K562 (cell line): ENCODE data around the gene SLC35D2. TPM values are rescaled to one million over a fixed set of nuclear protein-coding genes. Genes with fewer than 3 reads are reported as not detected.

Experiments
- ATAC-seq: fragments of 200-7000 bp; cut with Tn5 transposase; 3 replicates; pipeline ENCODE4 v1.9.1; 2020; ENCODE audit warnings: moderate library complexity
- BruUV-seq: library from RNA; stranded (reverse); fragments of 400-500 nt; replicated peaks from 2 replicates; lab custom pipeline; 2021; lab: Mats Ljungman, UMichigan
- CTCF ChIA-PET: fragments of 300-600 bp; formaldehyde crosslinking; extraction: SDS; loops from one replicate; lab custom pipeline; 2021; ENCODE audit warnings: low intra/inter-chr PET ratio; lab: Yijun Ruan, JAX
- POLR2A ChIA-PET: fragments of 300-600, 350-650 bp; sonication (Branson Sonifier 250); formaldehyde crosslinking; extraction: SDS; loops from one replicate; lab custom pipeline; 2021; ENCODE audit warnings: antibody characterized with exemption, inconsistent platforms; lab: Yijun Ruan, JAX
- DNase-seq, 4 experiments: peaks; one replicate each; pipeline versions ENCODE4 v3.0.0 to v3.0.0-alpha.2; 2011 to 2018; ENCODE audit warnings: low spot score in 3 of 4, mixed read lengths in 3 of 4; ENCODE audit errors: extremely low read depth in 1 of 4
- FAIRE-seq: peaks from 2 replicates; lab custom pipeline; 2011; peaks lifted over from hg19 to GRCh38; lab: Jason Lieb, UNC
- H2AFZ ChIP-seq: 2 replicates; pipeline ENCODE4 v1.6.0; 2011; ENCODE audit warnings: low read depth, low read length, control low read depth, inconsistent platforms
- H3K27ac ChIP-seq: fragments of 200-600 bp; 3 replicates; pipeline ENCODE4 v1.8.0; 2011; ENCODE audit warnings: low read depth, mild to moderate bottlenecking, control low read depth, inconsistent platforms, low read length, moderate library complexity, mixed read lengths; ENCODE audit errors: extremely low read depth
- H3K27me3 ChIP-seq, 2 experiments: fragments of 300-600 bp in 1 of 2; 2 replicates in 1 of 2; 3 replicates in 1 of 2; pipeline versions ENCODE4 v1.6.0 to v1.8.0; 2011; ENCODE audit warnings: inconsistent platforms in 2 of 2, low read length in 2 of 2, mild to moderate bottlenecking in 1 of 2, mixed read lengths in 1 of 2, moderate library complexity in 1 of 2; ENCODE audit not compliant: control insufficient read depth in 2 of 2, insufficient read depth in 2 of 2
- H3K36me3 ChIP-seq: fragments of 300-600 bp; 3 replicates; pipeline ENCODE4 v1.8.0; 2011; ENCODE audit warnings: mild to moderate bottlenecking, low read length, inconsistent platforms; ENCODE audit not compliant: control insufficient read depth, insufficient read depth
- H3K4me1 ChIP-seq, 2 experiments: fragments of 200-600 bp in 1 of 2; replicated peaks in 1 of 2; 2 replicates in 1 of 2; 3 replicates in 1 of 2; pipeline versions ENCODE4 v1.5.1 to v1.8.0; 2011; ENCODE audit warnings: inconsistent platforms in 2 of 2, low read length in 2 of 2, mild to moderate bottlenecking in 1 of 2, mixed read lengths in 1 of 2, moderate library complexity in 1 of 2; ENCODE audit not compliant: control insufficient read depth in 2 of 2, insufficient read depth in 2 of 2
- H3K4me2 ChIP-seq: 2 replicates; pipeline ENCODE4 v1.6.1; 2011; ENCODE audit warnings: low read length, control low read depth, inconsistent platforms, mixed read lengths; ENCODE audit not compliant: insufficient read depth
- H3K4me3 ChIP-seq: fragments of 200-600 bp; sonication (generic), shearing (Covaris generic); 2 replicates; pipeline ENCODE4 v1.5.1; 2016; ENCODE audit warnings: control low read depth, inconsistent platforms
- H3K79me2 ChIP-seq: fragments of 200-600 bp; 3 replicates; pipeline ENCODE4 v1.8.0; 2011; ENCODE audit warnings: low read length, inconsistent platforms; ENCODE audit not compliant: control insufficient read depth, insufficient read depth
- H3K9ac ChIP-seq, 2 experiments: 2 replicates each; pipeline versions ENCODE4 v1.6.0 to v1.6.1; 2011; ENCODE audit warnings: low read depth in 2 of 2, low read length in 2 of 2, control low read depth in 1 of 2, inconsistent platforms in 1 of 2, mild to moderate bottlenecking in 1 of 2, mixed read lengths in 1 of 2; ENCODE audit not compliant: insufficient read depth in 1 of 2
- H3K9me1 ChIP-seq: one replicate; pipeline ENCODE4 v1.6.0; 2011; ENCODE audit warnings: inconsistent platforms, mild to moderate bottlenecking, low read length, moderate library complexity; ENCODE audit not compliant: control insufficient read depth, insufficient read depth
- H3K9me3 ChIP-seq: replicated peaks from 2 replicates; pipeline ENCODE4 v1.5.1; 2011; ENCODE audit warnings: low read depth, low read length, inconsistent platforms; ENCODE audit not compliant: control insufficient read depth, insufficient read depth
- H4K20me1 ChIP-seq: replicated peaks from 2 replicates; pipeline ENCODE4 v1.6.1; 2011; ENCODE audit warnings: low read length, inconsistent platforms, mixed read lengths; ENCODE audit not compliant: control insufficient read depth, insufficient read depth
- ADNP ChIP-seq: fragments of 200-800 bp; sonication (Bioruptor generic); IDR thresholded peaks from 2 replicates; pipeline ENCODE4 v1.6.1; 2016; ENCODE audit warnings: missing genetic modification characterization, missing compliant biosample characterization
- BACH1 ChIP-seq: fragments of 200-800 bp; sonication (Bioruptor generic); IDR thresholded peaks from 2 replicates; pipeline ENCODE4 v1.6.1; 2016; ENCODE audit warnings: missing genetic modification characterization, missing compliant biosample characterization
- BRD4 ChIP-seq: fragments of 200-600 bp; sonication (generic); IDR thresholded peaks from 2 replicates; pipeline ENCODE4 v1.6.1; 2017; ENCODE audit warnings: inconsistent platforms
- C11orf30 ChIP-seq: fragments of 450-650 bp; IDR thresholded peaks from 2 replicates; pipeline ENCODE4 v1.6.1; 2016; ENCODE audit warnings: low read depth, mild to moderate bottlenecking
- DIDO1 ChIP-seq: fragments of 450-650 bp; IDR thresholded peaks from 2 replicates; pipeline ENCODE4 v1.6.1; 2016; ENCODE audit warnings: low read depth, missing biosample characterization, missing genetic modification characterization
- ELF4 ChIP-seq: fragments of 450-650 bp; formaldehyde crosslinking; IDR thresholded peaks from 2 replicates; pipeline ENCODE4 v1.4.0; 2022; ENCODE audit warnings: missing genetic modification characterization
- FOXA1 ChIP-seq: fragments of 450-650 bp; IDR thresholded peaks from 2 replicates; pipeline ENCODE4 v1.6.1; 2016; ENCODE audit warnings: mild to moderate bottlenecking, borderline replicate concordance
- ILK ChIP-seq: fragments of 450-650 bp; IDR thresholded peaks from 2 replicates; pipeline ENCODE4 v1.6.1; 2016; ENCODE audit warnings: missing genetic modification characterization, low read depth, mild to moderate bottlenecking, missing compliant biosample characterization, moderate library complexity, borderline replicate concordance
- PRMT5 ChIP-seq: sonication (generic); formaldehyde crosslinking; IDR thresholded peaks from 2 replicates; pipeline ENCODE4 v1.5.0; 2020; ENCODE audit warnings: missing genetic modification reagents
- SMAD1 ChIP-seq: fragments of 150-350 bp; IDR thresholded peaks from 2 replicates; pipeline ENCODE4 v1.6.1; 2014; ENCODE audit warnings: low read length, low read depth; ENCODE audit not compliant: partially characterized antibody
- USF1 ChIP-seq: sonication (generic); formaldehyde crosslinking; IDR thresholded peaks from 2 replicates; pipeline ENCODE4 v1.9.0; 2022; ENCODE audit warnings: mild to moderate bottlenecking, missing genetic modification reagents
- ZNF316 ChIP-seq: fragments of 450-650 bp; IDR thresholded peaks from 2 replicates; pipeline ENCODE4 v1.6.1; 2016
- ZNF830 ChIP-seq: fragments of 250-450 bp; sonication (Bioruptor Pico); IDR thresholded peaks from 2 replicates; pipeline ENCODE4 v1.5.0; 2021; ENCODE audit warnings: mild to moderate bottlenecking
- WGBS: fragments of 100-300 bp; shearing (Covaris generic); methylation state at CpG from one replicate; pipeline ENCODE4 v1.1.6; 2016; ENCODE audit warnings: low coverage, mixed read lengths; ENCODE audit not compliant: insufficient coverage; ENCODE audit errors: missing lambda C conversion rate; 5-methylcytosine and 5-hydroxymethylcytosine counted together
- in situ Hi-C: fragments of 300-500 bp; cut with MboI; formaldehyde crosslinking; loops from 4 replicates; pipeline ENCODE4 v1.15.0; 2018; ENCODE audit warnings: inconsistent platforms, mixed read lengths
- intact Hi-C: fragments of 100-400 bp; cut with micrococcal nuclease; formaldehyde crosslinking; loops from 2 replicates; pipeline ENCODE4 v1.14.2; 2022
- polyA plus RNA-seq, 8 experiments: library from polyadenylated mRNA; depleted of rRNA in 4 of 8; stranded (reverse) in 5 of 8; unstranded in 3 of 8; fragments of >200 nt; fragmentation: Nextera tagmentation in 2 of 8; fragmentation: Illumina TruSeq in 1 of 8; extraction: Ambion mirVana in 2 of 8; extraction: Trizol in 1 of 8; gene quantifications; 2 replicates each; pipeline versions ENCODE4 v1.2.1 to v1.2.3, GENCODE V29; 2011 to 2014; ENCODE audit warnings: inconsistent platforms in 1 of 8, missing spikeins in 1 of 8
- total RNA-seq, 7 experiments: library from RNA; depleted of rRNA in 6 of 7; stranded (reverse); fragments of >200 nt in 6 of 7; fragmentation: Illumina TruSeq in 2 of 7; extraction: Trizol in 2 of 7; gene quantifications; 2 replicates each; pipeline versions ENCODE4 v1.2.1 to v1.2.3, GENCODE V29; 2011 to 2021; ENCODE audit warnings: low replicate concordance in 1 of 7
- TF ChIP-seq, protein P1 (sequence below): sonication (generic); formaldehyde crosslinking; IDR thresholded peaks from 2 replicates; pipeline ENCODE4 v1.8.1; 2022; ENCODE audit warnings: missing genetic modification reagents

Gene SLC35D2
- total and polyA plus RNA-seq, 9 of the 15 experiments (the other 6 are each of a cell fraction or from before 2014, with no cell fraction given): 2.9 to 14.9 (median 11.7) TPM

DNA sequence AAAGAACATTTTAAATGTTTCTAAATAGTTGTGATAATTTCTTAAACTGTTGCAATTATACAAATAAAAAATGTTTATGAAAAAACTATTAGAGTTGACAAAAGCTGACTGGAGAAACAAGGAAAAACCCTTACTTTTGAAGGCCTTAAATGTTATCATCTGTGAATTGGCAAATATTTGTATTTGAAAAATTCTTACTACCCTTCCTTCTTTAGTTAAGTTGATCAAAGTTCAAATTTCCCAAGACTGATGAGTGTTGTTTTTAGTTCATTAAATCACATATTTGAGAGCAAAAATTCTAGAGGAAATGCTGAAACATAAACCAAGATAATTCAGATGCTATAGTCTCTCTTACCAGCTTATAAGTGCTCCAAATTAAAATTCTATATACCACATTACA lies 2.6 kb upstream of the SLC35D2 start:
- Histone ChIP-seq H4K20me1 (no peaks in the 10 kb centered on the region; the same call in 1 of the 2 replicates), H3K9ac (no peak overlapping the region), H3K4me3 (no peak overlapping the region), H3K9me3 (no peaks in the 10 kb centered on the region), H3K36me3 (peaks cover 62% of the 10 kb centered on the region), H2AFZ (no peak overlapping the region), H3K27me3 (no peaks in the 10 kb centered on the region), H3K27ac (no peak overlapping the region), H3K79me2 (no peaks in the 10 kb centered on the region), H3K9me1 (no peaks in the 10 kb centered on the region), H3K4me1 (peaks cover 9 to 13% of the 10 kb centered on the region in 2 experiments; a peak in 3 of 5 replicates), H3K4me2 (no peak overlapping the region)
- DNase-seq (no peak), ATAC-seq (no peak), FAIRE-seq (peak; percentile 15)
- POLR2A ChIA-PET: no interaction called here
- no TSS peak for BruUV-seq
- no peak for TF ChIP-seq ILK (tag)
- TF ChIP-seq BACH1 (tag): no peak
- intact Hi-C loops: no loop called here
- in situ Hi-C loops: no loop called here
- CTCF ChIA-PET: no interaction called here

- POLR2A ChIA-PET: interaction anchor here (1.6 to 1.7 kb wide), 3 partner anchors 10 to 15 kb away, joined by 4 to 7 read pairs (median 7); no protein-coding TSS in a partner anchor
- CTCF ChIA-PET: no interaction called here
- Histone ChIP-seq H3K4me1 (peaks cover 11 to 13% of the 10 kb centered on the region in 2 experiments; a peak in 3 of 5 replicates), H3K4me3 (peak overlapping the region; percentile 55), H3K9me1 (no peaks in the 10 kb centered on the region), H3K79me2 (no peaks in the 10 kb centered on the region), H3K9me3 (no peaks in the 10 kb centered on the region), H4K20me1 (no peaks in the 10 kb centered on the region; the same call in 1 of the 2 replicates), H3K27ac (no peak overlapping the region), H3K36me3 (peaks cover 32% of the 10 kb centered on the region), H2AFZ (peak overlapping the region; percentile 67), H3K4me2 (peak overlapping the region; percentile 88), H3K9ac (peak overlapping the region; percentile 50 to 90; a peak in 3 of 4 replicates), H3K27me3 (no peaks in the 10 kb centered on the region)
- no peak for TF ChIP-seq ADNP (tag)
- peak; percentile 40; the same call in 1 of the 2 replicates for TF ChIP-seq ZNF316
- TF ChIP-seq, protein P1, sequence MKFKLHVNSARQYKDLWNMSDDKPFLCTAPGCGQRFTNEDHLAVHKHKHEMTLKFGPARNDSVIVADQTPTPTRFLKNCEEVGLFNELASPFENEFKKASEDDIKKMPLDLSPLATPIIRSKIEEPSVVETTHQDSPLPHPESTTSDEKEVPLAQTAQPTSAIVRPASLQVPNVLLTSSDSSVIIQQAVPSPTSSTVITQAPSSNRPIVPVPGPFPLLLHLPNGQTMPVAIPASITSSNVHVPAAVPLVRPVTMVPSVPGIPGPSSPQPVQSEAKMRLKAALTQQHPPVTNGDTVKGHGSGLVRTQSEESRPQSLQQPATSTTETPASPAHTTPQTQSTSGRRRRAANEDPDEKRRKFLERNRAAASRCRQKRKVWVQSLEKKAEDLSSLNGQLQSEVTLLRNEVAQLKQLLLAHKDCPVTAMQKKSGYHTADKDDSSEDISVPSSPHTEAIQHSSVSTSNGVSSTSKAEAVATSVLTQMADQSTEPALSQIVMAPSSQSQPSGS (CRISPR knock-in tag): no peak
- TF ChIP-seq ZNF830: no peak
- no peak for TF ChIP-seq SMAD1
- TF ChIP-seq DIDO1: no peak
- peak; percentile 49 for TF ChIP-seq C11orf30
- no peak for TF ChIP-seq PRMT5 (CRISPR knock-in tag)
- no peak for TF ChIP-seq FOXA1
- no peak for TF ChIP-seq BRD4
- TF ChIP-seq USF1 (CRISPR knock-in tag): no peak
- no peak for TF ChIP-seq ELF4 (CRISPR knock-in tag)
- DNase-seq: no peak
- no peak for ATAC-seq
- peak; percentile 32 for FAIRE-seq
- in situ Hi-C loops (no loop called here), intact Hi-C loops (no loop called here)
- BruUV-seq: TSS peak; percentile 37
- WGBS: 41% methylated on average over 7 of the region's 7 CpGs
These were observed 709 bp downstream of the SLC35D2 start for GRCh38 chr9:96382839-96383164.
